Lung (tissue), 16 donors: Measurements from ENCODE around the gene HEXD. TPM values are rescaled to one million over a fixed set of nuclear protein-coding genes. Genes with fewer than 3 reads are reported as not detected.

ENCODE experiments used
- ATAC-seq: fragments of 200-7000 bp; cut with Tn5 transposase; one replicate; pipeline ENCODE4 v1.9.1; 2020; ENCODE audit warnings: moderate number of reproducible peaks; ENCODE audit not compliant: insufficient read depth, low FRiP score
- DNase-seq, 3 donors: peaks; one replicate each; pipeline ENCODE4 v3.0.0-alpha.2; 2013 to 2017
- H3K27ac ChIP-seq, 2 donors: one replicate each; pipeline ENCODE4 v1.5.1; 2013; ENCODE audit warnings: mild to moderate bottlenecking in 2 of 2, moderate library complexity in 2 of 2, control low read depth in 1 of 2, inconsistent platforms in 1 of 2, low read depth in 1 of 2, low read length in 1 of 2
- H3K27me3 ChIP-seq, 3 donors: one replicate each; pipeline ENCODE4 v1.5.1; 2013; ENCODE audit warnings: low read length in 2 of 3; ENCODE audit not compliant: control insufficient read depth in 3 of 3, insufficient read depth in 3 of 3
- H3K36me3 ChIP-seq, 4 donors: one replicate each; pipeline ENCODE4 v1.5.1; 2013; ENCODE audit warnings: low read length in 4 of 4, mild to moderate bottlenecking in 1 of 4, moderate library complexity in 1 of 4; ENCODE audit not compliant: control insufficient read depth in 4 of 4, insufficient read depth in 4 of 4
- H3K4me1 ChIP-seq, 5 donors: one replicate each; pipeline ENCODE4 v1.5.1; 2013; ENCODE audit warnings: low read length in 5 of 5, mild to moderate bottlenecking in 2 of 5, moderate library complexity in 1 of 5; ENCODE audit not compliant: control insufficient read depth in 5 of 5, insufficient read depth in 5 of 5
- H3K4me3 ChIP-seq: one replicate; pipeline ENCODE4 v1.5.1; 2013; ENCODE audit warnings: mild to moderate bottlenecking, control low read depth, moderate library complexity
- H3K9ac ChIP-seq, 2 donors: one replicate each; pipeline ENCODE4 v1.5.1; 2013; ENCODE audit warnings: low read length in 2 of 2, control low read depth in 1 of 2; ENCODE audit not compliant: insufficient read depth in 1 of 2
- H3K9me3 ChIP-seq, 4 donors: one replicate each; pipeline ENCODE4 v1.5.1; 2013; ENCODE audit warnings: low read length in 3 of 4, mild to moderate bottlenecking in 1 of 4, moderate library complexity in 1 of 4; ENCODE audit not compliant: control insufficient read depth in 4 of 4, insufficient read depth in 3 of 4
- WGBS, 2 donors: extraction: QIAGEN DNeasy Blood & Tissue Kit; methylation state at CpG; one replicate each; pipeline ENCODE4 v1.1.7; 2013; 5-methylcytosine and 5-hydroxymethylcytosine counted together
- long read RNA-seq, 5 donors: transcript quantifications; one replicate each; lab custom pipeline, GENCODE V29; 2026
- polyA plus RNA-seq, 2 donors: library from polyadenylated mRNA; stranded (reverse); fragments of 200-250 nt; gene quantifications; one replicate each; pipeline ENCODE4 v1.2.1, GENCODE V29; 2013
- total RNA-seq, 2 donors: library from RNA; depleted of rRNA in 1 of 2; stranded (reverse); fragments of >200 nt in 1 of 2; gene quantifications; one replicate each; pipeline ENCODE4 v1.2.1, GENCODE V29; 2014 to 2021
- TF ChIP-seq, protein P1 (sequence below): IDR thresholded peaks from 2 replicates; pipeline ENCODE4 v1.5.1; 2012; ENCODE audit warnings: mild to moderate bottlenecking; ENCODE audit errors: control extremely low read depth, extremely low read depth
- donor health status: control.
- donor health status: control.
- donor health status: Bipolar disorder and iron deficiency.
- donor health status: healthy.
- donor health status: DM: yes; HTN: yes; CAD: no.

The HEXD gene
- 10 to 100 TPM; 36.9 to 37.8 TPM for total RNA-seq
- polyA plus RNA-seq: 10 to 100 TPM; 28.4 to 57.3 TPM
- long read RNA-seq, donor 1, partial matches to known transcripts: 7 of 12 reads
- long read RNA-seq, donor 1, other reads (novel, unspliced or antisense): 0 of 12 reads
- long read RNA-seq, donor 2, partial matches to known transcripts: 0 of 2 reads
- long read RNA-seq, donor 2, other reads (novel, unspliced or antisense): 0 of 2 reads
- long read RNA-seq, donor 3, partial matches to known transcripts: 0 of 6 reads
- long read RNA-seq, donor 3, other reads (novel, unspliced or antisense): 0 of 6 reads
- long read RNA-seq, donor 4, partial matches to known transcripts: 0 of 1 reads
- long read RNA-seq, donor 4, other reads (novel, unspliced or antisense): 0 of 1 reads
- long read RNA-seq, donor 5, partial matches to known transcripts: 10 of 13 reads
- long read RNA-seq, donor 5, other reads (novel, unspliced or antisense): 0 of 13 reads

GRCh38 chr17:82418001-82418986 is at the start of gene HEXD, which contains the start of gene OGFOD3:
Gene HEXD, plus strand, starts transcription at chr17:82418347. Its CDS starts 1,453 bp downstream, at chr17:82419800.
Gene OGFOD3, minus strand, starts transcription at chr17:82418586. Its CDS starts 101 bp downstream, at chr17:82418485.
- TF ChIP-seq, protein P1, sequence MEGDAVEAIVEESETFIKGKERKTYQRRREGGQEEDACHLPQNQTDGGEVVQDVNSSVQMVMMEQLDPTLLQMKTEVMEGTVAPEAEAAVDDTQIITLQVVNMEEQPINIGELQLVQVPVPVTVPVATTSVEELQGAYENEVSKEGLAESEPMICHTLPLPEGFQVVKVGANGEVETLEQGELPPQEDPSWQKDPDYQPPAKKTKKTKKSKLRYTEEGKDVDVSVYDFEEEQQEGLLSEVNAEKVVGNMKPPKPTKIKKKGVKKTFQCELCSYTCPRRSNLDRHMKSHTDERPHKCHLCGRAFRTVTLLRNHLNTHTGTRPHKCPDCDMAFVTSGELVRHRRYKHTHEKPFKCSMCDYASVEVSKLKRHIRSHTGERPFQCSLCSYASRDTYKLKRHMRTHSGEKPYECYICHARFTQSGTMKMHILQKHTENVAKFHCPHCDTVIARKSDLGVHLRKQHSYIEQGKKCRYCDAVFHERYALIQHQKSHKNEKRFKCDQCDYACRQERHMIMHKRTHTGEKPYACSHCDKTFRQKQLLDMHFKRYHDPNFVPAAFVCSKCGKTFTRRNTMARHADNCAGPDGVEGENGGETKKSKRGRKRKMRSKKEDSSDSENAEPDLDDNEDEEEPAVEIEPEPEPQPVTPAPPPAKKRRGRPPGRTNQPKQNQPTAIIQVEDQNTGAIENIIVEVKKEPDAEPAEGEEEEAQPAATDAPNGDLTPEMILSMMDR: no peak
- peak; percentile 85 to 90 (median 86) for DNase-seq
- 1% methylated on average over 87 to 108 of the region's 108 CpGs for WGBS, 2 donors
- Histone ChIP-seq H3K9me3 (peaks cover 0 to 3% (median 0%) of the 10 kb centered on the region in 4 donors), H3K27ac (peak within 1 kb of the TSS; percentile 90 to 98), H3K36me3 (peaks cover 0 to 16% (median 3%) of the 10 kb centered on the region in 4 donors), H3K4me1 (peaks cover 0 to 17% (median 4%) of the 10 kb centered on the region in 5 donors), H3K27me3 (no peaks in the 10 kb centered on the region), H3K4me3 (peak within 1 kb of the TSS; percentile 74), H3K9ac (peak within 1 kb of the TSS; percentile 49 to 82)
- ATAC-seq: peak; percentile 96

GRCh38 chr17:82369211-82369610 is 48.9 kb upstream of the HEXD start:
- WGBS, 2 donors: 88 to 91% methylated on average over 6 of the region's 7 CpGs
- ATAC-seq (no peak), DNase-seq (no peak)
- Histone ChIP-seq H3K36me3 (no peaks in the 10 kb centered on the region), H3K4me1 (peaks cover 0 to 18% (median 8%) of the 10 kb centered on the region in 5 donors), H3K4me3 (no peak overlapping the region), H3K27ac (no peak overlapping the region), H3K9me3 (peaks cover 0 to 3% (median 0%) of the 10 kb centered on the region in 4 donors), H3K27me3 (peaks cover 16 to 32% (median 31%) of the 10 kb centered on the region in 3 donors), H3K9ac (no peak overlapping the region)
- TF ChIP-seq, protein P1: no peak

- no peak for DNase-seq
- H3K9me3 ChIP-seq: peaks cover 0 to 7% (median 0%) of the 10 kb centered on the region in 4 donors
- no peaks in the 10 kb centered on the region for H3K36me3 ChIP-seq
- no peak overlapping the region for H3K27ac ChIP-seq
- ATAC-seq: no peak
- H3K4me1 ChIP-seq: peaks cover 0 to 18% (median 8%) of the 10 kb centered on the region in 5 donors
- TF ChIP-seq, protein P1: no peak
- H3K27me3 ChIP-seq: peaks cover 19 to 38% (median 37%) of the 10 kb centered on the region in 3 donors
- H3K9ac ChIP-seq: no peak overlapping the region
- H3K4me3 ChIP-seq: no peak overlapping the region
- 23 to 26% methylated on average over 38 of the region's 38 CpGs for WGBS, 2 donors
Observed at GRCh38 chr17:82370471-82371332, 47.4 kb upstream of the HEXD start.
